Hair follicular keratinocyte (primary cell): ENCODE results near the gene RB1. TPM values are rescaled to one million over a fixed set of nuclear protein-coding genes. Genes with fewer than 3 reads are reported as not detected.

ENCODE experiments used
- total RNA-seq: library from RNA; depleted of rRNA; stranded (reverse); fragments of >200 nt; gene quantifications from 2 replicates; pipeline ENCODE4 v1.2.3, GENCODE V29; 2015

The RB1 gene
- 23.0 and 24.2 TPM in 2 replicates for total RNA-seq

GRCh38 chr13:48303359-48304142 is at the start of gene RB1:
TSS of gene RB1 (plus strand) at chr13:48303751. CDS start at chr13:48303913, 162 bp downstream.

GRCh38 chr13:48412881-48413351 is 109.4 kb downstream of the RB1 start, which contains the start of gene LPAR6:
TSS of gene LPAR6 (minus strand) at chr13:48413113. CDS start at chr13:48412423, 690 bp downstream.

Other genes starting within 250 kb of the RB1 start
- gene MED4, start 208.6 kb upstream of the RB1 start, total RNA-seq = 23.3 and 26.5 TPM in 2 replicates
- gene ITM2B, start 70.5 kb upstream of the RB1 start, total RNA-seq = 149 and 185 TPM in 2 replicates
- 5.8 and 7.0 TPM in 2 replicates for gene LPAR6, start 109.4 kb downstream of the RB1 start, total RNA-seq
- gene RCBTB2, start 229.3 kb downstream of the RB1 start, total RNA-seq = 5.1 TPM in 2 replicates